A375 (cell line): Measurements from ENCODE around the gene GAGE12C. TPM values are rescaled to one million over a fixed set of nuclear protein-coding genes. Genes with fewer than 3 reads are reported as not detected.

Source experiments
- small RNA-seq: library from RNA; depleted of rRNA; stranded (forward); fragments of <200 nt; gene quantifications from one replicate; pipeline ENCODE3, GENCODE V24; 2014
- total RNA-seq: library from RNA; depleted of rRNA; stranded (reverse); fragments of >200 nt; shearing (Covaris generic); gene quantifications from 2 replicates; pipeline ENCODE4 v1.2.3, GENCODE V29; 2014; rRNA removed

GAGE12C gene
- total RNA-seq: not detected in 2 replicates

GRCh38 chrX:49531877-49532276 lies at the start of gene GAGE12C:
TSS of gene GAGE12C (plus strand) at chrX:49532177. CDS start at chrX:49533332, 1,155 bp downstream.

GRCh38 chrX:49541433-49541832 lies 9.5 kb downstream of the GAGE12C start, which contains the start of gene GAGE12D:
TSS of gene GAGE12D (plus strand) at chrX:49541733. CDS start at chrX:49542888, 1,155 bp downstream.

GRCh38 chrX:49550989-49551388 lies 19.0 kb downstream of the GAGE12C start, which contains the start of gene GAGE12E:
TSS of gene GAGE12E (plus strand) at chrX:49551289. CDS start at chrX:49552444, 1,155 bp downstream.

GRCh38 chrX:49560542-49560941 lies 28.6 kb downstream of the GAGE12C start, which contains the start of gene GAGE12F:
TSS of gene GAGE12F (plus strand) at chrX:49560842. CDS start at chrX:49561997, 1,155 bp downstream.

GRCh38 chrX:49570100-49570499 lies 38.1 kb downstream of the GAGE12C start, which contains the start of gene GAGE12G:
TSS of gene GAGE12G (plus strand) at chrX:49570400. CDS start at chrX:49571555, 1,155 bp downstream.

GRCh38 chrX:49579649-49580048 lies 47.7 kb downstream of the GAGE12C start, which contains the start of gene GAGE12H:
TSS of gene GAGE12H (plus strand) at chrX:49579949. CDS start at chrX:49581104, 1,155 bp downstream.

Small RNA genes lying within 50 kb of the gene (small RNA-seq; reads per million reads assigned to genes)
- gene GAGE12B: not detected

Other genes with a start within 250 kb of the GAGE12C start
- gene GAGE10, start 228.5 kb upstream of the GAGE12C start, total RNA-seq: not detected in 2 replicates
- 0.57 and 12.5 TPM in 2 replicates for gene GAGE12J, start 210.1 kb upstream of the GAGE12C start, total RNA-seq
- gene GAGE13, start 200.6 kb upstream of the GAGE12C start, total RNA-seq: 1.2 and 9.5 TPM in 2 replicates
- gene GAGE12D, start 9.6 kb downstream of the GAGE12C start, total RNA-seq: not detected in 2 replicates
- gene GAGE12E, start 19.1 kb downstream of the GAGE12C start, total RNA-seq: 12.0 and 13.1 TPM in 2 replicates
- not detected in 2 replicates for gene GAGE12F, start 28.7 kb downstream of the GAGE12C start, total RNA-seq
- gene GAGE12G, start 38.2 kb downstream of the GAGE12C start, total RNA-seq: not detected in 2 replicates
- gene GAGE12H, start 47.8 kb downstream of the GAGE12C start, total RNA-seq: 1.0 TPM in 1 of 2 replicates, not detected in the other
- gene GAGE2A, start 57.3 kb downstream of the GAGE12C start, total RNA-seq: 28.0 and 28.9 TPM in 2 replicates
- gene GAGE1, start 66.8 kb downstream of the GAGE12C start, total RNA-seq: 29.5 and 37.1 TPM in 2 replicates
- gene PAGE1, start 163.8 kb downstream of the GAGE12C start, total RNA-seq: 3.6 and 7.5 TPM in 2 replicates